CD4-positive, alpha-beta T cell treated with Interleukin-10 for 1 hour (primary cell): ENCODE results near the gene MRGPRD.
"Not testable (repeated sequence)": the region's sequence is repeated elsewhere in the genome, so short reads cannot be mapped to it uniquely, and the experiment has no call there.

ENCODE experiments used
- DNase-seq: peaks from one replicate; pipeline ENCODE4 v3.0.0-alpha.2; 2020

Gene MRGPRD

GRCh38 chr11:69005631-69006368 is 25.0 kb upstream of the MRGPRD start:
- no peak for DNase-seq

GRCh38 chr11:69005183-69005630 is 24.4 kb upstream of the MRGPRD start:
- no peak for DNase-seq

- no peak for DNase-seq
Observed at GRCh38 chr11:69004411-69005182, 23.8 kb upstream of the MRGPRD start.

GRCh38 chr11:69003866-69004367 is 23.1 kb upstream of the MRGPRD start:
- no peak for DNase-seq

- DNase-seq: no peak
Observed at GRCh38 chr11:69003301-69003865, 22.6 kb upstream of the MRGPRD start.

- no peak for DNase-seq
Observed at GRCh38 chr11:69002570-69003231, 21.9 kb upstream of the MRGPRD start.

GRCh38 chr11:69002110-69002569 is 21.4 kb upstream of the MRGPRD start:
- DNase-seq: no peak

GRCh38 chr11:69001243-69002081 is 20.7 kb upstream of the MRGPRD start:
- no peak for DNase-seq

- DNase-seq: no peak
Observed at GRCh38 chr11:69000831-69001242, 20.1 kb upstream of the MRGPRD start.

GRCh38 chr11:69000391-69000790 is 19.6 kb upstream of the MRGPRD start:
- DNase-seq: no peak

- not testable (repeated sequence) for DNase-seq
Observed at GRCh38 chr11:68999748-69000355, 19.1 kb upstream of the MRGPRD start.

GRCh38 chr11:68999093-68999747 is 18.4 kb upstream of the MRGPRD start:
- no peak for DNase-seq

GRCh38 chr11:68998390-68998911 is 17.7 kb upstream of the MRGPRD start:
- no peak for DNase-seq

GRCh38 chr11:68997995-68998348 is 17.2 kb upstream of the MRGPRD start:
- DNase-seq: no peak

- DNase-seq: no peak
Observed at GRCh38 chr11:68997124-68997994, 16.6 kb upstream of the MRGPRD start.

GRCh38 chr11:68996376-68997123 is 15.8 kb upstream of the MRGPRD start:
- DNase-seq: no peak

GRCh38 chr11:68994894-68995285 is 14.1 kb upstream of the MRGPRD start:
- DNase-seq: no peak

GRCh38 chr11:68994161-68994893 is 13.5 kb upstream of the MRGPRD start:
- no peak for DNase-seq
